PFSK-1 (cell line): ENCODE data around the gene DDC.

Source experiments
- FOXP2 ChIP-seq: optimal IDR thresholded peaks from 2 replicates; pipeline ENCODE3; 2011; ENCODE audit warnings: borderline replicate concordance, control low read depth, inconsistent platforms; ENCODE audit not compliant: insufficient read depth; ENCODE audit errors: extremely low read length, extremely low read depth
- POLR2AphosphoS5 ChIP-seq: IDR thresholded peaks from 2 replicates; pipeline ENCODE4 v1.6.1; 2012; ENCODE audit warnings: low read depth, mild to moderate bottlenecking, control low read depth, low read length, moderate library complexity
- REST ChIP-seq, 2 experiments: IDR thresholded peaks; 2 replicates each; pipeline versions ENCODE4 v1.6.1 to v1.8.0; 2011 to 2012; ENCODE audit warnings: low read depth in 2 of 2, low read length in 2 of 2, control low read depth in 1 of 2, inconsistent platforms in 1 of 2, mild to moderate bottlenecking in 1 of 2, moderate library complexity in 1 of 2; ENCODE audit not compliant: insufficient read depth in 1 of 2
- SIN3A ChIP-seq: IDR thresholded peaks from 2 replicates; pipeline ENCODE4 v1.6.1; 2012; ENCODE audit warnings: mild to moderate bottlenecking, low read length, moderate library complexity, borderline replicate concordance; ENCODE audit not compliant: insufficient read depth
- TAF1 ChIP-seq: IDR thresholded peaks from 2 replicates; pipeline ENCODE4 v1.6.1; 2012; ENCODE audit warnings: low read length, control low read depth, borderline replicate concordance; ENCODE audit not compliant: insufficient read depth

Gene DDC

GRCh38 chr7:50540785-50541579, 24.2 kb downstream of the DDC start:
- TF ChIP-seq FOXP2 (no peak), REST (IDR thresholded peaks at IDR 0.05; ENCODE audit: insufficient read depth in 1 of 2, low read depth in 2 of 2, low read length in 2 of 2) (no peak), SIN3A (no peak), TAF1 (no peak), POLR2AphosphoS5 (no peak)

GRCh38 chr7:50539725-50540124, 25.5 kb downstream of the DDC start:
- TF ChIP-seq SIN3A (no peak), POLR2AphosphoS5 (no peak)

GRCh38 chr7:50538478-50538877, 26.7 kb downstream of the DDC start:
- no peak for TF ChIP-seq TAF1
- no peak for TF ChIP-seq FOXP2
- no peak for TF ChIP-seq POLR2AphosphoS5
- no peak for TF ChIP-seq REST (IDR thresholded peaks at IDR 0.05; ENCODE audit: insufficient read depth in 1 of 2, low read depth in 2 of 2, low read length in 2 of 2)
- no peak for TF ChIP-seq SIN3A

- TF ChIP-seq REST (IDR thresholded peaks at IDR 0.05; ENCODE audit: insufficient read depth in 1 of 2, low read depth in 2 of 2, low read length in 2 of 2) (no peak), POLR2AphosphoS5 (no peak), SIN3A (no peak), FOXP2 (no peak), TAF1 (no peak)
These were observed 27.8 kb downstream of the DDC start for GRCh38 chr7:50537417-50537816.

- TF ChIP-seq REST (IDR thresholded peaks at IDR 0.05; ENCODE audit: insufficient read depth in 1 of 2, low read depth in 2 of 2, low read length in 2 of 2) (no peak), FOXP2 (no peak), POLR2AphosphoS5 (no peak), SIN3A (no peak), TAF1 (no peak)
These were observed 30.4 kb downstream of the DDC start for GRCh38 chr7:50534690-50535290.
